Neural cell (in vitro differentiated cells): ENCODE measurements around the gene MAGI2. TPM values are rescaled to one million over a fixed set of nuclear protein-coding genes. Genes with fewer than 3 reads are reported as not detected.

Experiments
- H2AFZ ChIP-seq: fragments of 200-600, 300-800 bp; sonication (generic), shearing (Covaris generic); 2 replicates; pipeline ENCODE4 v1.6.0; 2014; ENCODE audit warnings: low read depth, mild to moderate bottlenecking, antibody characterized with exemption, low read length, moderate library complexity
- H3F3A ChIP-seq: fragments of 200-600 bp; shearing (Covaris generic); 2 replicates; pipeline ENCODE4 v1.6.1; 2016; ENCODE audit warnings: mild to moderate bottlenecking, moderate library complexity, mixed read lengths, antibody characterized with exemption, low read length; ENCODE audit not compliant: insufficient read depth, poor library complexity, severe bottlenecking
- H3K27ac ChIP-seq: fragments of 200-600, 300-800 bp; sonication (generic), shearing (Covaris generic); 2 replicates; pipeline ENCODE4 v1.5.1; 2014; ENCODE audit warnings: mild to moderate bottlenecking, low read length, moderate library complexity
- H3K27me3 ChIP-seq: fragments of 300-800, 200-600 bp; sonication (generic), shearing (Covaris generic); 2 replicates; pipeline ENCODE4 v1.6.0; 2014; ENCODE audit warnings: mild to moderate bottlenecking, low read depth, low read length, moderate library complexity; ENCODE audit not compliant: insufficient read depth
- H3K36me3 ChIP-seq: fragments of 300-800, 200-600 bp; sonication (generic), shearing (Covaris generic); 2 replicates; pipeline ENCODE4 v1.5.1; 2014; ENCODE audit warnings: mild to moderate bottlenecking, antibody characterized with exemption, low read length, moderate library complexity; ENCODE audit not compliant: insufficient read depth
- H3K4me2 ChIP-seq: fragments of 300-800, 200-600 bp; sonication (generic), shearing (Covaris generic); 2 replicates; pipeline ENCODE4 v1.6.0; 2014; ENCODE audit warnings: mild to moderate bottlenecking, low read length
- H3K4me3 ChIP-seq: fragments of 300-800, 200-600 bp; sonication (generic), shearing (Covaris generic); 2 replicates; pipeline ENCODE4 v1.5.1; 2014; ENCODE audit warnings: mild to moderate bottlenecking, low read length, moderate library complexity
- H3K79me2 ChIP-seq: fragments of 200-600 bp; shearing (Covaris generic); replicated peaks from 2 replicates; pipeline ENCODE4 v1.6.0; 2014; ENCODE audit warnings: mild to moderate bottlenecking, low read length, moderate library complexity; ENCODE audit not compliant: insufficient read depth
- H3K9ac ChIP-seq: fragments of 300-800, 200-600 bp; sonication (generic), shearing (Covaris generic); 2 replicates; pipeline ENCODE4 v1.6.1; 2016; ENCODE audit warnings: mild to moderate bottlenecking, low read length, mixed read lengths
- H3K9me2 ChIP-seq: fragments of 200-600 bp; shearing (Covaris generic); 2 replicates; pipeline ENCODE4 v1.6.1; 2016; ENCODE audit warnings: mild to moderate bottlenecking, low read length, mixed read lengths; ENCODE audit not compliant: insufficient read depth
- H3K9me3 ChIP-seq: fragments of 200-600, 300-800 bp; sonication (generic), shearing (Covaris generic); 2 replicates; pipeline ENCODE4 v1.6.1; 2016; ENCODE audit warnings: mild to moderate bottlenecking, mixed run types, low read length, moderate library complexity, mixed read lengths
- H4K20me1 ChIP-seq: fragments of 200-600 bp; shearing (Covaris generic); 2 replicates; pipeline ENCODE4 v1.6.1; 2016; ENCODE audit warnings: mild to moderate bottlenecking, mixed run types; ENCODE audit not compliant: insufficient read depth
- CTCF ChIP-seq: fragments of 450-650 bp; IDR thresholded peaks from 2 replicates; pipeline ENCODE4 v1.5.1; 2014; ENCODE audit warnings: antibody characterized with exemption, mild to moderate bottlenecking, moderate library complexity; ENCODE audit not compliant: poor library complexity, severe bottlenecking
- EP300 ChIP-seq: fragments of 450-650 bp; conservative IDR thresholded peaks from 2 replicates; pipeline ENCODE4 v1.6.1; 2014; ENCODE audit warnings: antibody characterized with exemption, mild to moderate bottlenecking, moderate library complexity; ENCODE audit not compliant: poor library complexity, severe bottlenecking
- EZH2 ChIP-seq: fragments of 200-600, 300-800 bp; shearing (Covaris generic), sonication (generic); IDR thresholded peaks from 2 replicates; pipeline ENCODE4 v1.6.1; 2014; ENCODE audit warnings: antibody characterized with exemption, low read length, borderline replicate concordance, mild to moderate bottlenecking; ENCODE audit not compliant: insufficient read depth, poor library complexity, severe bottlenecking
- MXI1 ChIP-seq: fragments of 450-650 bp; conservative IDR thresholded peaks from 2 replicates; pipeline ENCODE4 v1.6.1; 2014; ENCODE audit warnings: antibody characterized with exemption, mild to moderate bottlenecking; ENCODE audit not compliant: poor library complexity, severe bottlenecking
- POLR2AphosphoS5 ChIP-seq: IDR thresholded peaks from 2 replicates; pipeline ENCODE4 v1.6.1; 2012
- RAD21 ChIP-seq: fragments of 450-650 bp; conservative IDR thresholded peaks from 2 replicates; pipeline ENCODE4 v1.6.1; 2014; ENCODE audit warnings: antibody characterized with exemption, mild to moderate bottlenecking, moderate library complexity
- REST ChIP-seq: IDR thresholded peaks from 2 replicates; pipeline ENCODE4 v1.6.1; 2012; ENCODE audit warnings: borderline replicate concordance
- SMC3 ChIP-seq: fragments of 450-650 bp; conservative IDR thresholded peaks from 2 replicates; pipeline ENCODE4 v1.6.1; 2014; ENCODE audit warnings: antibody characterized with exemption, mild to moderate bottlenecking, moderate library complexity; ENCODE audit not compliant: poor library complexity
- TAF1 ChIP-seq: IDR thresholded peaks from 2 replicates; pipeline ENCODE4 v1.6.1; 2012; ENCODE audit warnings: low read depth
- polyA plus RNA-seq: library from polyadenylated mRNA; depleted of rRNA; stranded (reverse); fragments of >200 nt; gene quantifications from 2 replicates; pipeline ENCODE4 v1.2.3, GENCODE V29; 2014

MAGI2 gene
- polyA plus RNA-seq, 1 donor from 2014 or later: 19.3 TPM

GRCh38 chr7:78018641-78019446 lies 1434.6 kb downstream of the MAGI2 start:
- H3K9me2 ChIP-seq: no peaks in the 10 kb centered on the region
- no peak overlapping the region for H2AFZ ChIP-seq
- no peaks in the 10 kb centered on the region for H4K20me1 ChIP-seq
- H3K79me2 ChIP-seq: no peaks in the 10 kb centered on the region
- no peak overlapping the region for H3K4me3 ChIP-seq
- no peak overlapping the region for H3K27ac ChIP-seq
- H3K9me3 ChIP-seq: no peaks in the 10 kb centered on the region
- TF ChIP-seq RAD21 (no peak), REST (no peak), CTCF (no peak), EZH2 (no peak), EP300 (no peak), POLR2AphosphoS5 (no peak), SMC3 (no peak), MXI1 (no peak), TAF1 (no peak)
- H3F3A ChIP-seq: no peaks in the 10 kb centered on the region
- no peaks in the 10 kb centered on the region for H3K36me3 ChIP-seq
- H3K4me2 ChIP-seq: no peak overlapping the region
- H3K27me3 ChIP-seq: peaks cover 7% of the 10 kb centered on the region
- H3K9ac ChIP-seq: no peak overlapping the region

- Histone ChIP-seq H3K9me3 (no peaks in the 10 kb centered on the region), H3F3A (no peaks in the 10 kb centered on the region), H3K27me3 (peaks cover 7% of the 10 kb centered on the region), H3K4me3 (no peak overlapping the region), H2AFZ (no peak overlapping the region), H3K9ac (no peak overlapping the region), H3K79me2 (no peaks in the 10 kb centered on the region), H3K4me2 (no peak overlapping the region), H3K27ac (no peak overlapping the region), H3K36me3 (no peaks in the 10 kb centered on the region), H4K20me1 (no peaks in the 10 kb centered on the region), H3K9me2 (no peaks in the 10 kb centered on the region)
- TF ChIP-seq TAF1 (no peak), EZH2 (no peak), POLR2AphosphoS5 (no peak), CTCF (no peak), RAD21 (no peak), MXI1 (no peak), EP300 (no peak), SMC3 (no peak), REST (no peak)
Observed at GRCh38 chr7:78017591-78018100, 1435.8 kb downstream of the MAGI2 start.
